SK-N-SH (cell line): ENCODE data around the gene SETD1A.
"Not testable (repeated sequence)": the region's sequence is repeated elsewhere in the genome, so short reads cannot be mapped to it uniquely, and the experiment has no call there.

Experiments
- CTCF ChIP-seq: fragments of 200-600 bp; sonication (generic); IDR thresholded peaks from 2 replicates; pipeline ENCODE4 v1.6.1; 2017; ENCODE audit warnings: antibody characterized with exemption, mild to moderate bottlenecking, moderate library complexity
- EZH2phosphoT487 ChIP-seq: fragments of 200-600 bp; sonication (generic); IDR thresholded peaks from 2 replicates; pipeline ENCODE4 v1.6.1; 2017; ENCODE audit warnings: low read depth, mixed run types, mild to moderate bottlenecking, antibody characterized with exemption, moderate library complexity, borderline replicate concordance
- FOSL2 ChIP-seq: IDR thresholded peaks from 2 replicates; pipeline ENCODE4 v1.4.0; 2012; ENCODE audit warnings: low read depth, mild to moderate bottlenecking, moderate library complexity, borderline replicate concordance
- FOXM1 ChIP-seq: IDR thresholded peaks from 2 replicates; pipeline ENCODE4 v1.4.0; 2012; ENCODE audit warnings: low read depth, mild to moderate bottlenecking
- JUND ChIP-seq: IDR thresholded peaks from 2 replicates; pipeline ENCODE4 v1.4.0; 2012
- MAX ChIP-seq: IDR thresholded peaks from 2 replicates; pipeline ENCODE4 v1.4.0; 2012; ENCODE audit warnings: low read depth
- MEF2A ChIP-seq: IDR thresholded peaks from 2 replicates; pipeline ENCODE4 v1.4.0; 2012; ENCODE audit warnings: low read depth, borderline replicate concordance
- MXI1 ChIP-seq: IDR thresholded peaks from 2 replicates; pipeline ENCODE4 v1.6.1; 2012; ENCODE audit warnings: mild to moderate bottlenecking, low read depth, low read length, improper control_type of control experiment
- NRF1 ChIP-seq: IDR thresholded peaks from 2 replicates; pipeline ENCODE4 v1.6.1; 2012; ENCODE audit warnings: low read depth, mild to moderate bottlenecking, low read length
- POLR2AphosphoS5 ChIP-seq: IDR thresholded peaks from 2 replicates; pipeline ENCODE4 v1.6.1; 2012; ENCODE audit warnings: low read depth, low read length
- SMC3 ChIP-seq: IDR thresholded peaks from 2 replicates; pipeline ENCODE4 v1.6.1; 2012; ENCODE audit warnings: low read depth, low read length, improper control_type of control experiment
- ZBTB33 ChIP-seq: IDR thresholded peaks from 2 replicates; pipeline ENCODE4 v1.4.0; 2012; ENCODE audit warnings: low read depth, borderline replicate concordance
- TF ChIP-seq, protein P1 (sequence below): fragments of 150-350 bp; IDR thresholded peaks from 2 replicates; pipeline ENCODE4 v1.6.1; 2017; ENCODE audit warnings: antibody characterized with exemption, low read length, low read depth, borderline replicate concordance
- TF ChIP-seq, protein P2 (sequence below): IDR thresholded peaks from 2 replicates; pipeline ENCODE4 v1.6.1; 2012; ENCODE audit warnings: mild to moderate bottlenecking, low read depth, low read length, moderate library complexity

DNA sequence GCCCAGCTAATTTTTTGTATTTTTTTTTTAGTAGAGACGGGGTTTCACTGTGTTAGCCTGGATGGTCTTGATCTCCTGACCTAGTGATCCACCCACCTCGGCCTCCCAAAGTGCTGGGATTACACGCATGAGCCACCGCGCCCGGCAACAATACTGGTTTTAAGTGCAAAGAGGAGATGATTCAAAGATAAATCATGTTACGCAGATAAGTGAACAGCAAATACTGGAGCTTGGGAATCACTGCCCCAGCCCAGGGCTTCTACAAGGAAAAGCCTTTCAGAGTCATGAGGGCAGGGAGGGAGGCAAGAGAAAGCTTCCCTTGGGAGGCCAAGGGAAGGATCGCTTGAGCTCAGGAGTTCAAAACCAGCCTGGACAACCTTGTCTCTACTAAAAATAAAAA is 18.0 kb upstream of the SETD1A start:
- not testable (repeated sequence) for TF ChIP-seq SMC3, ZBTB33, MAX, POLR2AphosphoS5, NRF1, FOXM1, CTCF, MXI1, JUND, MEF2A, EZH2phosphoT487, FOSL2
- TF ChIP-seq, protein P1, sequence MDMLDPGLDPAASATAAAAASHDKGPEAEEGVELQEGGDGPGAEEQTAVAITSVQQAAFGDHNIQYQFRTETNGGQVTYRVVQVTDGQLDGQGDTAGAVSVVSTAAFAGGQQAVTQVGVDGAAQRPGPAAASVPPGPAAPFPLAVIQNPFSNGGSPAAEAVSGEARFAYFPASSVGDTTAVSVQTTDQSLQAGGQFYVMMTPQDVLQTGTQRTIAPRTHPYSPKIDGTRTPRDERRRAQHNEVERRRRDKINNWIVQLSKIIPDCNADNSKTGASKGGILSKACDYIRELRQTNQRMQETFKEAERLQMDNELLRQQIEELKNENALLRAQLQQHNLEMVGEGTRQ = not testable (repeated sequence)
- TF ChIP-seq, protein P2, sequence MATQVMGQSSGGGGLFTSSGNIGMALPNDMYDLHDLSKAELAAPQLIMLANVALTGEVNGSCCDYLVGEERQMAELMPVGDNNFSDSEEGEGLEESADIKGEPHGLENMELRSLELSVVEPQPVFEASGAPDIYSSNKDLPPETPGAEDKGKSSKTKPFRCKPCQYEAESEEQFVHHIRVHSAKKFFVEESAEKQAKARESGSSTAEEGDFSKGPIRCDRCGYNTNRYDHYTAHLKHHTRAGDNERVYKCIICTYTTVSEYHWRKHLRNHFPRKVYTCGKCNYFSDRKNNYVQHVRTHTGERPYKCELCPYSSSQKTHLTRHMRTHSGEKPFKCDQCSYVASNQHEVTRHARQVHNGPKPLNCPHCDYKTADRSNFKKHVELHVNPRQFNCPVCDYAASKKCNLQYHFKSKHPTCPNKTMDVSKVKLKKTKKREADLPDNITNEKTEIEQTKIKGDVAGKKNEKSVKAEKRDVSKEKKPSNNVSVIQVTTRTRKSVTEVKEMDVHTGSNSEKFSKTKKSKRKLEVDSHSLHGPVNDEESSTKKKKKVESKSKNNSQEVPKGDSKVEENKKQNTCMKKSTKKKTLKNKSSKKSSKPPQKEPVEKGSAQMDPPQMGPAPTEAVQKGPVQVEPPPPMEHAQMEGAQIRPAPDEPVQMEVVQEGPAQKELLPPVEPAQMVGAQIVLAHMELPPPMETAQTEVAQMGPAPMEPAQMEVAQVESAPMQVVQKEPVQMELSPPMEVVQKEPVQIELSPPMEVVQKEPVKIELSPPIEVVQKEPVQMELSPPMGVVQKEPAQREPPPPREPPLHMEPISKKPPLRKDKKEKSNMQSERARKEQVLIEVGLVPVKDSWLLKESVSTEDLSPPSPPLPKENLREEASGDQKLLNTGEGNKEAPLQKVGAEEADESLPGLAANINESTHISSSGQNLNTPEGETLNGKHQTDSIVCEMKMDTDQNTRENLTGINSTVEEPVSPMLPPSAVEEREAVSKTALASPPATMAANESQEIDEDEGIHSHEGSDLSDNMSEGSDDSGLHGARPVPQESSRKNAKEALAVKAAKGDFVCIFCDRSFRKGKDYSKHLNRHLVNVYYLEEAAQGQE = not testable (repeated sequence)
